Amniotic epithelial cell (primary cell): Measurements from ENCODE around the gene DCXR.

Experiments
- DNase-seq: peaks from one replicate; pipeline ENCODE4 v3.0.0-alpha.2; 2010; ENCODE audit warnings: low read depth

The DCXR gene

DNA sequence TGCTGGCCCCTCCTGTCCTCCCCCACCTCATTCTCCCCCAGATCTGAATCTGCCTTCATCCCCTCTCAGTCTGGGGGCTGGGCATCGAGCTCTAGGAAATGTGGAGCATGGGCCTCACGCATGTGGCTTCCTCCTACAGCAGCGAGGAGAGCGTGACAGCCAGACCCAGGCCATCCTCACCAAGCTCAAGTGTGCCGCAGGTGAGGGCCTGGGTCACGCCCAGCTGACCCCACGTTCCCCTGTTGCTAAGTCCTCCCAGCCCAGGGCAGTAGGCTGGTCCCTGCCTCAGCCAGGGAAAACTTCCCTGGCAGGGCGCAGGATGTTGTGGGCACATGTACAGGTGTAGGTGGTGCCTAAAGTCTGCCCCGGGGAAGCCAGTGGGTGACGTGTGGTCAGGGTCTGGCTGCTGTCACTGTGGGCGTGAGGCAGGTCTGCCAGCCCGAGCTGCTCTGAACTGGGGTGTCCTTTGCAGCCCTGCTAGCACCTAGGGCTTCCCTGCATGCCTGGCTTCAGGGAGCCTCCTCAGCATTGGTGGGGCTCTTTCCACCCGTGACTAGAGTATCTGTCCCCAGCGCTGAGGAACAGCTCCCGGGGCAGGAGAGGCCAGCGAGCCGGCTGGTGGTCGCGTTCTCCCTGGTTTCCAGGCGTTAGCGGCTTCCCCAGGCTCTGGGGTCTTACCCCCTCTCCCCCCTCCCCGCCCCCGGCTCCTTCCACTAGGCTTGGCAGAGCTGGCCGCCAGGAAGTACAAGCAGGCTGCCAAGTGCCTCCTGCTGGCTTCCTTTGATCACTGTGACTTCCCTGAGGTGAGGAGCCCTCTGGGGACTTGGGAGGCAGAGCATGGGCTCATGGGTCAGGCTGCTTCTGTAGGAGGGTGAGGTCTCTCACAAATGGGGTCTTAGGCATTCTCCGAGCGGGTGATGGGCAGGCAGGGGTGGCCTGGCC is 17.8 kb upstream of the DCXR start:
- no peak for DNase-seq

DNA sequence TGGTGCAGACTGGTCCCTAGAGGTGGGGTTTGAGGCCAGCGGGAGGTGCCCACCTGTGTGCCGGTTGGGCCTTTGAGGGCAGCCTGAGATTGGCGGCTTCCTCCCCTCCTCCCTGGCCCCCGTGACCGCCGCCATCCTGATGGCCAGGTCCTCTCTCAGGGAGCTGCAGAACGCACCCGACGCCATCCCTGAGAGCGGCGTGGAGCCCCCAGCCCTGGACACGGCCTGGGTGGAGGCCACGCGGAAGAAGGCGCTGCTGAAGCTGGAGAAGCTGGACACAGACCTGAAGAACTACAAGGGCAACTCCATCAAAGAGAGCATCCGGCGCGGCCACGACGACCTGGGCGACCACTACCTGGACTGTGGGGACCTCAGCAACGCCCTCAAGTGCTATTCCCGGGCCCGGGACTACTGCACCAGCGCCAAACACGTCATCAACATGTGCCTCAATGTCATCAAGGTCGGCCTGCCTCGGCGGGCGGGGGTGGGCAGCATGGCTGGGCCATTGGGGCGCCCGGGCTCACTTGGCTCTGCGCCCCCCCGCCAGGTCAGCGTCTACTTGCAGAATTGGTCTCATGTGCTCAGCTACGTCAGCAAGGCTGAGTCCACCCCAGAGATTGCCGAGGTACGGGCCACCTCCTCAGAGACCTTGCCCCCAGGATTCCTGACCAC is 17.0 kb upstream of the DCXR start:
- DNase-seq: no peak

DNA sequence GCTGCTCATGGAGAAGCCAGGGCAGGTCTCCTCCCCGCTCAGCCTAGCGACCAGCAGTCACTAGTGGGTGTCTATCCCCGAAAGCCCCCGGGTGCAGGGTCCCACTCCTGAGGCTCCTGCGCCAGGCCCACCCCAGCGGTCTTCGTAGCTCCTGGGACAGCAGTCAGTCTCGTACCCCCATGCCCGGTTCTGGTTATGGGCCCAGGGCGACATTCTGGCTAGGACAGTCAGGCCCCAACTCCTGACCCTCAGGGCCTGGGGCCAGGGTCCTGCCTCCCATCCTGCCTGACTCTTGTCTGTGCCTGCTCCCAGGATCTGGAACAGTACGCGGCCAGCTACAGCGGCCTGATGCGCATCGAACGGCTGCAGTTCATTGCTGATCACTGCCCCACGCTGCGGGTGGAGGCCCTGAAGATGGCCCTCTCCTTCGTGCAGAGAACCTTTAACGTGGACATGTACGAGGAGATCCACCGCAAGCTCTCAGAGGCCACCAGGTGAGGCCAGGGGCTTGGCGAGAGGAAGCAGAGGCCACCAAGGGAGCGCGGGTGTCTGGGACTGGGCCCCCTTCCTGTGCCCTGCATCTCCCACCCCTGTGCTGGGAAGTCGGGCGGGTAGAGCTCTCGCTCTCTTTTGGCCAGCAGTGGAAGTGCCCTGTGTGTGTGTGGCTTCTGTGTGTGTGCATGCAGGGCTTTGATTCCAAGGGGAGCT is 16.2 kb upstream of the DCXR start:
- no peak for DNase-seq

DNA sequence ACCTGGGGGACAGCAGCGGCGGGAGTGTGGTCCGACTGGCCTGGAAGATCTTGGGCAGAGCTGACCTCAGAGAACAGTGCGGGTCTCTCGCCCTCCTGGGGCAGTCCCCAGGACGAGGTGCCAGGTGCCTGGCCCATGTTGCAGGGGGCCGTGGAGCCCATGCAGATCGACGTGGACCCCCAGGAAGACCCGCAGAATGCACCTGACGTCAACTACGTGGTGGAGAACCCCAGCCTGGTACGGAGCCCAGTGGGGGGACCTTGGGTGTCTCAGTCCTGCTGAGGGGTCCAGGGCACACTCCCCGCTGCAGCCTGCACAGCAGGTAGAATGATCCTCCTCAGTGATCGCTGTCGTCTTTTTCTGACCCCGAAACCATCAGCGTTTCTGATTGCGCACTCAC is 15.6 kb upstream of the DCXR start:
- DNase-seq: no peak

DNA sequence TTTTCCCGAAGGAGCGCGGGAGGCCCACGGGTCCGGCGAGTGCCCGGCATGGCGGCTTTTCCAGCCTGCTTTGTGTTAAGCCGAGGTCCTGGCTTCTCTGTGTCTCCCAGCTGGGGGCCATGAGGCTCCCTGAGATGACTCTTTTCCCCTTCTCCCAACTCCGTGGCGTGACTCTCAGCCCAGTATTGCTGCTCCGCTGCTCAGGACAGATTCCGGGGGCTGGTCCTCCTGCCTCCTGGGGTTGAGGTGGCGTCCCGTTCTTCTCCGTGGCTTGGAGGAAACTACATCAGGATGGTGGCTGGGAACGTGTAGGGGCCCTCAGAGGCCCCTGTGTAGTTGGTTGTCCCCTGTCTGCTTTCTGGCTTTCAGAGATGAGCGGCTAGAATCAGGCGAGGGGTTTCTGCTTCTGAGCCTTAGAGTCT is 15.2 kb upstream of the DCXR start:
- no peak for DNase-seq

DNA sequence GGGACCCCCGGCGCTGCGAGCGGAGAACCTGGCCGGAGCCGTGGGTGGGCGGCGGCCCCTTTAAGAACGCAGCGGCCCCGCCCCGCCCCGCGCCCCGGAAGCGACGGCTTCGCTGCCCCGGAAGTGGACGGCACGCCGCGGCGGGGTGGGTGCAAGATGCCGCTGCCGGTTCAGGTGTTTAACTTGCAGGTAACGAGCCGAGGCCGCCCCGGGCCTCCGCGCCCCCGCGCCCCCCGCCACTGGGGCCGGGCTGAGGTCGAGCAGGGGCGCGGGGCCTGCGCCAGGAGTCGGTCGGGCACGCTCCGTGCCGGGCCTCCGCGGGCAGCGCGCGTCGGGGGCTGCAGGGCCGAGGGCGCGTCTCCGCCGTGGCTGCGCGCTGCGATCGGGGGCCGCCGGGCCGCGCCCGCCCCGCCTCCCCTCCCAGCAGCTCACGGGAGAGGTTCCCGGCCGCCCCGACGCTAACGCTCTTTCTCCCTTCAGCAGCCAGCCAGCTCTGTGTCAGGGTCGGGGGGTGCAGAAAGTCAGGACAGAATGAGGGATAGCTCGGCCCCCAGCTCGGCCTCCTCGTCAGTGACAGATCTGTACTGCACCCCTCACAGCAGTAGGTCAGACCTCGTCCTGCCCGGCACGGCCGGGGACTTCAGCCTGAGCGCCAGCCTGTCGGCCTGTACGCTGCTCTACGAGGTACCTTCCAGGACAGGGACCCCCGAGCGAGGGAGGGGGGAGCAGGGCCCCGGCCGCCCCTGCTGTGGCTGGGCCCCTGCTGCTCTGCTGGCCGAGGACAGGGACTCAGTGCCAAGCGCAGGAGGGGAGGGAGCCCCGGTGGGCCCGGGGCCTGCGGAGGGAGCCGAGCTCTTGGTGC is 14.5 kb upstream of the DCXR start, which contains the start of the genes GPS1 and RFNG:
Gene GPS1 (plus strand): TSS at position 123 of the 862 bp plus-strand sequence. CDS start 34 bp downstream, at position 157.
Gene RFNG (minus strand): TSS at position 36 of the 862 bp plus-strand sequence. CDS start 45 bp downstream, outside the sequence.
- DNase-seq: peak; percentile 41

DNA sequence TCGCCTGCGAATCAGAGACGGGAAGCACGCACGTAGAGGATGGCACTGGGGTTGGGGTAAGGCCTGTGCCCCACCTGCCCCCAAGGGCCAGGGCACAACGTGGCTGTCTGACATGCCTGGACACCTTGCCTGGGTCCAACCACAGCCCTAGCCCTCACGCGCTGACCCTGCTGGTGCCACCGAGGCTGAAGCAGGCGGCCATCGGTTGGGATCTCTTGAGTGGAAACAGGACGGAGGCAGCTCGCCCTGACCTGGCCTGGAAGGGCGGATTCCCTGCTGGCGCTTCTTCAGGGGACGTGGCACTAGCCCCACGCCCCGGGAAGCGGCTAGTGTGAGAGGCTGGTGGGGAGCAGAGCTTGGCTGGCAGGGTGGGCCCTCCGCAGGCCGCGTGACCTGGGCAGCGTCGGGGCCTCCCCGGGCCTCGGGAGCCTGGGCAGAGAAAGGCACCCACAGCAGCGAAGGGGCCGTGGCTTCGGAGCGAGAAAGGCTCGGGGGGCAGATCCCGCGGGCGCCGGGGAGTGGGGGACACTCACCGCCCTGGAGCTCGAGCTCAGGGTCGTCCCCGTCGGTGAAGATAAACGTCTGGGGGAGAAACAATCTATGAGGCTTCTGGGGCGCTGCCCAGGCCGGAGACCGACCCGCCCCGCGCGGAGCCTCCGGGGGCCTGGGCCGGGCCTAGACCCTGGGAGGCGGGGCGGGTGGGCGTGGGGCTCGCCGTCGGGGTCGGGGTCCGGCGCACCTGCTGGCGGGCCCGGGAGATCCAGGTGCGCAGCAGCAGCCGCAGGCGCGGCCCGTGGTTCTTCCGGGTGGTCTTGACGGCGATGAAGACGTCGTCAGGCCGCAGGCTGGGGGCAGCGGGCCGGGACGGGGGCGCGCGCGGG is 13.5 kb upstream of the DCXR start:
- no peak for DNase-seq

DNA sequence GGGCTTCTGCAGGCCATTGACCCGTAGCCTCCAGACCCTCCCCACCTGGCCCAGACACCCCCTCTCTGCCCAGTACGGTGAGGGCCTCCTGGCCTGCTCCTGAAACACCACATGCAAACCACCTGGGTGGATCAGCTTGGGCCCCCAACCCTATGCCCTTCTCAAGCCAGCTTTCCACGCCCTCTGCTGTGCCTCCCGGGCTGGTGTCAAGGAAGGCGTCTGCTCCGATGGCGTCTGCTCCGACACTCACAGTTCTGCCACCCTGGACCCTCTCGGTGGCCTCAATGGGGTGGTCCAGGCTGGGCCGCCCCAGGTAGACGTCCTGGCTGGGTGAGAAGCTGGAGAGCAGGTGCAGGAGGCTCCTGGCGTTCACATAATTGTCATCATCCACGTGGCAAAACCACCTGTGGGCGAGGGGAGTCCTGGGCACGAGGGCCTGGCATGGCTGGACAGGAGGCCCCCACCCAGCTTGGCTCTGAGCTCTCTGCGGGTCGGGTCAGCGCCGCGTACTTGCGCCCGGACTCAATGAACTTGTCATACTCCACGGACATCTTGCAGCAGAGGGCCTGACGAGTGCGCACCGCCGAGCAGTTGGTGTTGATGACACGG is 12.8 kb upstream of the DCXR start:
- no peak for DNase-seq

DNA sequence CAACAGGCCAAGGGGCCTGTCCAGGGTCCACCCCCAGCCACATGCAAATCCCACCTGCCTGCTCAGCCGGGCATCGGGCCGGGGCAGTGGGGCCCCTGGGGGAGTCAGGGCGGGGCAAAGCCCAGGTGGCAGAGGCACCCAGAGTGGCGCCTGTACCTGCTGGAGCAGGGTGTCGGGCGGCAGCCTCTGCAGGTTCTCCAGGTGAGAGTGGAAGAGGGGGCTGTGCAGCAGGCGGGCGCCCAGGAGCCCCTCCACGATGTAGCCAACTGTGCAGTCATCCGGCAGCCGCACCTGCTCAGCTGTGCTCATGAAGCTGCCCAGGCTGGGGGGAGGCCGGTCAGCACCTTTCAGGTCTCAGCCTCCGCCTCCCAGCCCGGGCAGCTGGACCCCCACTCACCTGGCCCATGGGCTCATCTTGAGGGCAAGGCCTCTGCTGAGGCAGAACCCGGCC is 12.0 kb upstream of the DCXR start:
- no peak for DNase-seq

DNA sequence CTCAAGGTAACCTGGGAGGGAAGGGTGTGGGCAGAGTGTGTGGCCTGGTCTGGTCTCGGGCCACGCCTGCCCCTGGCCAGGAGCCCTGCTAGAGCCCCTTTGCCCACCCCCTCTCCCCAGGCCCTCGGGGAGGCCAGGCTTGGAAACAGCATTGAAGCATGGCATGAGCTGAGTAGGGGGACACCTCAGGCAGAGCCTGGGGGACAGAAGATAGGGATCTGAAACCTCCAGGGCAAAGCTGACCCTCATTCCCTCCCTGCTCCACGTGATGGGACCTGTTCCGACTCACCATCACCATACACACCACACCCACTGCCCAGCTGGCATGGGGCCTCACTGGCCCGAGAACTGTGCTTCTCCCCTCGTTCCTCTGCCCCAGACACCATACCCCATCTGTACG is 11.6 kb upstream of the DCXR start:
- DNase-seq: no peak

DNA sequence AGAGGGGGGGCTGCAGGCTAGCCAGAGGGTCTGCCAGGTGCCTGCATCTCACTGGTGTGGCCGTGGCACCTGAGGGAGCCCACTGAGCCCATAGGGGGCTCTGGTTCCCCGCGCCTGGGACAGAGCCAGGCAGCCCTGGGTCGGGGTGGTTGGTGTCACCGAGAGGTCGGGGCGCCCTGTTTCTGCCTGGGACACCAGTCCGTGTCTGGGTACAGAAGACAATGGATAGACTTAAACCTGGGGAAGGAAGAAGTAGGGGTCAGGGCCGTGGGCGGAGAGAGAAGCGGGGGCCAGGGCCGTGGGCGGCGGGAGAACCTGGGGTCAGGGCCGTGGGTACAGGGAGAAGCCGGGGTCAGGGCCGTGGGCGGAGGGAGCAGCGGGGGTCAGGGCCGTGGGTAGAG is 11.1 kb upstream of the DCXR start:
- no peak for DNase-seq

DNA sequence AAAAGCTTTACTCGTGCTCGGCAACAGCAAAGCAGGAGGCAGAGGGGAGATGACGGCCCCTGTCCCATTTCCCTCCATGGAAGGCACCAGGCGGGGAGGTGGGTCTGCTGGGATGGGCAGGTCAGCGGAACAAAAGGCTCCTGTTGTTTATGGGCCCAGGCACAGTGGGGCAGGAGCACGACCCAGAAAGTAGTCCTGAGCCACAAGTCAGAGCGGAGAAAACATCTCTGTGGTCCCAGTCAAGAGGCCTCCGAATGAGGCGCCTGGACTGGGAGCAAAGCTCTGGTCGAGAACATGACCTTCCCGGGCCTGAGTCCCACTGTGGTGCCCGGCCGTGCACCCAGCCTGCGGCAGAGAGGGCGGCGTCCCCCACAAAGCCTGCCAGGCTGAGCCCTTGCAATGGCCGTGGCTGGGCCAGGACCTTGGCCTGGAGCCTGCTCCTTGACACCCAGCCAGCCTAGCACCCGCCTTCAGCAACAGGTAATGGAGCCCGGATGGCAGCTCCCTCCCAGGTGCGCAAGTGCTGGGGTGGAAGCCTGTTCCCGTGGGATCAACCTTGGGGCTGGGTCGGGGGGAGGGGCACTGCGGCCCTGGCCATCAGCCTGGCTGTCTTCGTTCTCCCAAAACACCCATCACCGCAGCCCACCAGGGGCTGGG is 10.5 kb upstream of the DCXR start:
- no peak for DNase-seq

DNA sequence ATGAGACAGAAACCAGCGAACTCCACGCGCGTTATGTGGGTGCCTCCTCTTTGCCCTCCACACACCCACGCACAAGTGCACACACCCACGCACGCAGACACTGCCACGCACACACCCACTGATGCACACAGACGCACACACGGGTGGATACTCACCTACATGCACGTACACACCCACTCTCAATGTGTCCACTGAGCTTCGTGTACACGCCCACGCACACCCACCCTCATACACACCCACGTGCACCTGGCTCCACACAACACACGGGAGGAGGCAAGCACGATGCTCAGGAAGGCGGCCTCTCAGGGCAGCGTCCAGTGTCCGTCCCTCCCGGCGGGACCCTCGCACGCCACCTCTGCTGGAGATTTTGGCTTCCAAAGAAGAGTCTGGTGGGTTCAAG is 9.9 kb upstream of the DCXR start:
- no peak for DNase-seq

DNA sequence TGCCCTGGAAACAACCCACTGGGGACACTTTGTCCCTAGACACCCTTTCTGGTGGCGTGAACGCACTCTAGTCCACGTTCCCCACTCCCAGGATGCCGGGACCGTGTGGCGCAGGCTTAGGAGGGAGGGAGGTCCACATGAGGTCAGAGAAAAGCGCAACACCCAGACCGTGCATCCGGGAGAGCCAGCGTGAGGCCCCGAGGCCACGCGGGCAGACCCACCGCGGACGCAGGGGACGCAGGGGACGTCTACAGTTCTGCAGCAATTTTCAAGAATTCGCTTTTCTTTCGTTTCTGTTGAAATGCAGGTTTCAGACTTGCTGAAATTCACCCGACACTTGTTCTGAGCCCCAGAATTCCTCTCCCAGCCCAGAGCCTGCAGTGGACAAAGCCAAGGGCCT is 9.4 kb upstream of the DCXR start:
- DNase-seq: no peak

DNA sequence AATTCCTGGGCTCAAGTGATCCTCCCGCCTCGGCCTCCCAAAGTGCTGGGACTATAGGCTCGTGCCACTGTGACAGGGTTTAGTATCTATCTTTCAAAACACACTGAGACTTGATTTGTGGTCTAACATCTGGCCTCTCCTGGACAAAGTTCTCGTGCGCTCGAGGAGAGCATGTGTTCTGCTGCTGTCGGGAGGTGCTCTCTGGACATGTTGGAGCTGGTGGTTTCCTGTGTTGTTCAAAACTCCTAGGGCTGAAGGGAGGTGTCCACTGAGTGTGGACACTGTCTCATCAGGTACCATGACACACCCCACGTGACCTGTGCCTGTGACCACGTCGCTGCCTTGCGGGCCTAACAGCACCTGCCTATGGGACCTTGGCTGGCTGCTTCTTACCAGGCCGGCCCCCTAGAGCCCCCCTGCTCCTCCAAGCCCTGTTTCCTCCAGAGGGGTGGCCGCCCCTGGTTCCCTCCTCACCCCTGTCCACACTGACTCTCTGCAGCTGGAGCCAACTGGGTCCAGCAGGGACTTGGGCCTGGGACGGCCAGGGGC is 8.5 kb upstream of the DCXR start:
- DNase-seq: no peak

DNA sequence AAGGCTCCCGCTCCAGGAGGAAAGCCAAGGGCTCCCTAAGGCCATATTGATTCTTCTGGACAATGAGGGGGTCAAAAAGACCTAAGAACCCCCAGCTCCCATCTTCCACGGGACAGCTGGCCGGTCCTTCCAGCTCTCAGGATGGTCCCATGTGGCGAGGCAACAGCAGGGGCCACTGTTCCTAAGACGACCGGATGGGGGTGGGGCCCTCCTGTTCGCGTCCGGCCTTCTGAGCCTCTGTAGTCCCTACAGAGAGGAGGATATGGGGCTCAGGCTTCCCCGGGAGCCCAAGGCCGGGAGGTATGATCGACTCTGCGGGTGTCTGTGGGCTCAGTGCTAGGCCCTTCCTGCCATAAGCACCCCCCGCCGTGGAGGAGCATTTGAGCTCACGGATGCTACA is 6.0 kb upstream of the DCXR start:
- DNase-seq: no peak

DNA sequence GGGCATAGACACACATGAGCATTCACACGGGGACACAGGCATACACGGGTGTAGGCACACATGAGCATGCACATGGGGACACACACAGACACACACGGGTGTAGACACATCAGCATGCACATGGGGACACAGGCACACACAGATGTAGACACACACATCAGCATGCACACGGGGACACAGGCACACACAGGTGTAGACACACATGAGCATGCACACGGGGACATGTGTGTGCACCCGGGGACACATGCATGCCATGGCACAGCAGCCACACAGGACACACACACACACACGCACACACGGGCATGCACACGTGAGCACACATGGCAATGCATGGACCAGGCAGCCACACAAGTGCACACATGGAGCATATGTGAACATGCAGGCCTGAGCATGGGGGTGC is 5.2 kb upstream of the DCXR start:
- no peak for DNase-seq

DNA sequence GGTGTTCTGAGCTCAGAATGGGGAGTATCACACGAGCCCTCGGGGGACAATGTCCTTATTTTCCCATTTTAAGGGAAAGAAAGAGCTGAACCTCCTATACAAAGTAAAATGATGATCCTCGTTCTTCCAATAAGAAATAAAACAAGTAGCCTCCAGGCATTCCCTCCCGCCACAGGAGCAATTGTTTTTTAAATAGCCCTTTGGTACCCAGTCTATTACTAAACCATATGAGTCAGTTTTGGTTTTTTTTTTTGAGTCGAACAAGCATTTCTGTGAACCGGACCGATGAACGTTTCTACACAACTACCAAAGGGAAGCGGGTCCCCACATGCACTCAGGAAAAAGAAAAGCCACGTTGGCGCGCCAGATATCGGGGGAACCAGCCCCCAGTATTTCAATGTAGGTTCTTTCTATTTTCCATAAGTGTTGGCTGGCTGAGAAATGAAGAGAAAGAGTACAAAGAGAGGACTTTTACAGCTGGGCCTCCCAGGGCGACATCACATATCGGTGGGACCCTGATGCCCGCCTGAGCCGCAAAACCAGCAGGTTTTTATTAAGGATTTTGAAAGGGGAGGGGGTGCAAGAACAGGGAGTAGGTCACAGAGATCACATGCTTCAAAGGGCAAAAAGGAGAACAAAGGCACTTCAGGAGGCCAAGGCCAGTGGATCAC is 3.8 kb upstream of the DCXR start:
- peak; percentile 37 for DNase-seq
